GM12878 (cell line): ENCODE measurements around the gene ADAM30. TPM values are rescaled to one million over a fixed set of nuclear protein-coding genes. Genes with fewer than 3 reads are reported as not detected.

Experiments used
- ATAC-seq: fragments of 200-7000 bp; cut with Tn5 transposase; 3 replicates; pipeline ENCODE4 v1.9.1; 2020; ENCODE audit warnings: mild to moderate bottlenecking, moderate library complexity
- BruUV-seq: library from RNA; stranded (reverse); fragments of 400-500 nt; replicated peaks from 2 replicates; lab custom pipeline; 2021; lab: Mats Ljungman, UMichigan
- CTCF ChIA-PET: fragments of 300-600 bp; sonication (Branson Sonifier 250); formaldehyde crosslinking; extraction: SDS; loops from one replicate; lab custom pipeline; 2021; ENCODE audit warnings: inconsistent platforms; lab: Yijun Ruan, JAX
- POLR2A ChIA-PET: fragments of 350-600 bp; formaldehyde crosslinking; extraction: SDS; loops from one replicate; lab custom pipeline; 2021; ENCODE audit warnings: inconsistent platforms; lab: Charles Lee
- RAD21 ChIA-PET: fragments of 300-600 bp; sonication (Branson Sonifier 250); formaldehyde crosslinking; loops from one replicate; lab custom pipeline; 2023; ENCODE audit warnings: antibody characterized with exemption; ENCODE audit not compliant: unreplicated experiment; lab: Charles Lee
- SMC1A ChIA-PET: fragments of 300-600 bp; sonication (Branson Sonifier 250); formaldehyde crosslinking; loops from one replicate; lab custom pipeline; 2023; ENCODE audit not compliant: unreplicated experiment, uncharacterized antibody; lab: Charles Lee
- DNase-seq: peaks from one replicate; pipeline ENCODE4 v3.0.0-alpha.2; 2011; ENCODE audit warnings: low read depth, low spot score
- FAIRE-seq: peaks from 3 replicates; lab custom pipeline; 2011; peaks lifted over from hg19 to GRCh38; lab: Jason Lieb, UNC
- H2AFZ ChIP-seq: 2 replicates; pipeline ENCODE4 v1.6.0; 2011; ENCODE audit warnings: low read depth, low read length, control low read depth; ENCODE audit not compliant: control insufficient read depth
- H3K27ac ChIP-seq: 2 replicates; pipeline ENCODE4 v1.5.1; 2011; ENCODE audit warnings: control low read depth; ENCODE audit not compliant: control insufficient read depth, insufficient read depth
- H3K27me3 ChIP-seq, 2 experiments: replicated peaks in 1 of 2; 2 replicates each; pipeline versions ENCODE4 v1.6.0 to v1.6.1; 2011; ENCODE audit warnings: low read length in 1 of 2; ENCODE audit not compliant: control insufficient read depth in 2 of 2, insufficient read depth in 2 of 2
- H3K36me3 ChIP-seq, 2 experiments: 2 replicates each; pipeline ENCODE4 v1.5.1; 2011; ENCODE audit warnings: low read length in 1 of 2; ENCODE audit not compliant: control insufficient read depth in 2 of 2, insufficient read depth in 2 of 2
- H3K4me1 ChIP-seq: 2 replicates; pipeline ENCODE4 v1.6.1; 2011; ENCODE audit warnings: mild to moderate bottlenecking, low read length, moderate library complexity, mixed read lengths; ENCODE audit not compliant: control insufficient read depth, insufficient read depth
- H3K4me2 ChIP-seq: 2 replicates; pipeline ENCODE4 v1.6.0; 2011; ENCODE audit warnings: control low read depth; ENCODE audit not compliant: control insufficient read depth, insufficient read depth
- H3K4me3 ChIP-seq: fragments of 200-600 bp; sonication (generic); 2 replicates; pipeline ENCODE4 v1.5.1; 2016
- H3K79me2 ChIP-seq: 2 replicates; pipeline ENCODE4 v1.6.0; 2011; ENCODE audit warnings: low read length; ENCODE audit not compliant: control insufficient read depth, insufficient read depth
- H3K9ac ChIP-seq: 2 replicates; pipeline ENCODE4 v1.8.0; 2011; ENCODE audit warnings: low read length, control low read depth, mixed read lengths; ENCODE audit not compliant: control insufficient read depth, insufficient read depth
- H3K9me3 ChIP-seq: replicated peaks from 3 replicates; pipeline ENCODE4 v1.5.1; 2011; ENCODE audit warnings: mild to moderate bottlenecking, low read length; ENCODE audit not compliant: control insufficient read depth, insufficient read depth
- H4K20me1 ChIP-seq: 2 replicates; pipeline ENCODE4 v1.6.0; 2011; ENCODE audit not compliant: control insufficient read depth, insufficient read depth
- EP300 ChIP-seq, 2 experiments: fragments of 150-350 bp in 1 of 2; IDR thresholded peaks; 2 replicates each; pipeline ENCODE4 v1.6.1; 2011 to 2012; ENCODE audit warnings: low read depth in 2 of 2, low read length in 2 of 2, borderline replicate concordance in 1 of 2, improper control_type of control experiment in 1 of 2, inconsistent platforms in 1 of 2; ENCODE audit not compliant: control insufficient read depth in 1 of 2
- IRF4 ChIP-seq: IDR thresholded peaks from 2 replicates; pipeline ENCODE4 v1.6.1; 2011; ENCODE audit warnings: low read depth, low read length
- LARP7 ChIP-seq: fragments of 450-650 bp; IDR thresholded peaks from 2 replicates; pipeline ENCODE4 v1.6.1; 2017; ENCODE audit warnings: mild to moderate bottlenecking
- NFIC ChIP-seq: IDR thresholded peaks from 2 replicates; pipeline ENCODE4 v1.6.1; 2012; ENCODE audit warnings: low read depth, mild to moderate bottlenecking, inconsistent platforms, low read length, moderate library complexity
- RBBP5 ChIP-seq: fragments of 200-600 bp; sonication (generic); conservative IDR thresholded peaks from 2 replicates; pipeline ENCODE4 v1.6.1; 2016
- RFX5 ChIP-seq: IDR thresholded peaks from 2 replicates; pipeline ENCODE4 v1.6.1; 2011; ENCODE audit warnings: low read depth, low read length, improper control_type of control experiment
- STAT3 ChIP-seq: IDR thresholded peaks from 2 replicates; pipeline ENCODE4 v1.6.1; 2011; ENCODE audit warnings: low read depth, low read length, improper control_type of control experiment
- YY1 ChIP-seq: IDR thresholded peaks from 2 replicates; pipeline ENCODE4 v1.6.1; 2011; ENCODE audit warnings: low read depth, mild to moderate bottlenecking, low read length
- ZNF24 ChIP-seq: fragments of 450-650 bp; IDR thresholded peaks from 2 replicates; pipeline ENCODE4 v1.6.1; 2017; ENCODE audit warnings: antibody characterized with exemption, mild to moderate bottlenecking
- ZSCAN29 ChIP-seq: fragments of 450-650 bp; IDR thresholded peaks from 2 replicates; pipeline ENCODE4 v1.6.1; 2017; ENCODE audit warnings: mild to moderate bottlenecking, moderate library complexity
- in situ Hi-C: fragments of 300-500 bp; cut with MboI; formaldehyde crosslinking; loops from 9 replicates; pipeline ENCODE4 v1.14.3; 2018; ENCODE audit warnings: mixed read lengths
- intact Hi-C: fragments of 100-400 bp; cut with micrococcal nuclease; formaldehyde crosslinking; loops from one replicate; pipeline ENCODE4 v1.14.2; 2022; ENCODE audit not compliant: unreplicated experiment
- polyA plus RNA-seq, 11 experiments: library from polyadenylated mRNA; depleted of rRNA in 4 of 11; unstranded in 6 of 11; stranded (reverse) in 5 of 11; fragments of >200 nt; fragmentation: Nextera tagmentation in 4 of 11; fragmentation: Illumina TruSeq in 1 of 11; extraction: Ambion mirVana in 4 of 11; extraction: Trizol in 1 of 11; gene quantifications; 1 replicate in 1 of 11; 2 replicates in 10 of 11; pipeline versions ENCODE4 v1.2.1 to v1.2.3, GENCODE V29; 2011 to 2016; ENCODE audit warnings: inconsistent platforms in 2 of 11, missing spikeins in 2 of 11, low read depth in 1 of 11
- total RNA-seq, 4 experiments: library from RNA; depleted of rRNA in 3 of 4; stranded (reverse); fragments of >200 nt in 3 of 4; fragmentation: Illumina TruSeq in 1 of 4; extraction: Trizol in 1 of 4; gene quantifications; 2 replicates each; pipeline versions ENCODE4 v1.2.1 to v1.2.3, GENCODE V29; 2013 to 2021
- TF ChIP-seq, protein P1 (sequence below): IDR thresholded peaks from 2 replicates; pipeline ENCODE4 v1.6.1; 2012; ENCODE audit warnings: mild to moderate bottlenecking, low read depth, low read length
- TF ChIP-seq, protein P2 (sequence below): IDR thresholded peaks from 2 replicates; pipeline ENCODE4 v1.6.1; 2012; ENCODE audit warnings: low read length, inconsistent platforms
- TF ChIP-seq, protein P3 (sequence below): IDR thresholded peaks from 2 replicates; pipeline ENCODE4 v1.6.1; 2012; ENCODE audit warnings: low read depth, low read length, improper control_type of control experiment
- TF ChIP-seq, protein P4 (sequence below): fragments of 450-650 bp; IDR thresholded peaks from 2 replicates; pipeline ENCODE4 v1.6.1; 2016; ENCODE audit warnings: mild to moderate bottlenecking
- TF ChIP-seq, protein P5 (sequence below): fragments of 450-650 bp; formaldehyde crosslinking; IDR thresholded peaks from 2 replicates; pipeline ENCODE4 v1.4.0; 2022; ENCODE audit warnings: mild to moderate bottlenecking, moderate library complexity

ADAM30 gene
- total and polyA plus RNA-seq, 10 of the 15 experiments (the other 5 are each of a cell fraction or from before 2014, with no cell fraction given), result not detected

DNA sequence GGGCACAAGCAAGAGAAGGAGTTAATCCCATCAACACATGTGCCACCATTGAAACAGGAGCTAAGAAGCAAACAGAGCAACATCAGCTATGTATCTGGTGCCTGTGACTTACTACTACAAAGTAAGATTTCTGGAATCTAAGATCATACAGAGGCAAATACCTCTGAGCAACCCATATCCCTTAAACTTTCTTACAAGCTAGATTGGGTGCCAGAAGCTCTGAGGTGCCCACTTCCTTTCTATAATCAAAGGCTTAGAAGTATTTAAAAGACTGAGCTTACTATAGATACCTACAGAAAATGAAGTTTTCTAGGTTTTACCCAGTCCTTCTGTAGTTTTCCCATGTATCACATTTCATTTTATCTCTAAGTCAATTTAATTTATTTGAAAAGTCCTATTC lies 44.4 kb upstream of the ADAM30 start:
- ChIA-PET CTCF (interaction anchor here (0.9 to 2.2 kb wide), 2 partner anchors 8 to 9 kb away, joined by 3 to 8 read pairs; no protein-coding TSS in a partner anchor), RAD21 (no interaction called here), SMC1A (interaction anchor here (1.2 kb wide), 1 partner anchor 12 kb away, joined by 3 read pairs; no protein-coding TSS in a partner anchor), POLR2A (no interaction called here)
- Histone ChIP-seq H3K4me3 (no peak overlapping the region), H3K4me1 (no peaks in the 10 kb centered on the region), H3K4me2 (no peak overlapping the region), H3K9ac (no peak overlapping the region), H3K36me3 (no peaks in the 10 kb centered on the region), H2AFZ (no peak overlapping the region), H4K20me1 (no peaks in the 10 kb centered on the region), H3K79me2 (no peaks in the 10 kb centered on the region), H3K27ac (no peak overlapping the region), H3K27me3 (no peaks in the 10 kb centered on the region; a peak in 1 of 4 replicates), H3K9me3 (no peaks in the 10 kb centered on the region)
- intact Hi-C loops, result no loop called here
- TF ChIP-seq, protein P1, sequence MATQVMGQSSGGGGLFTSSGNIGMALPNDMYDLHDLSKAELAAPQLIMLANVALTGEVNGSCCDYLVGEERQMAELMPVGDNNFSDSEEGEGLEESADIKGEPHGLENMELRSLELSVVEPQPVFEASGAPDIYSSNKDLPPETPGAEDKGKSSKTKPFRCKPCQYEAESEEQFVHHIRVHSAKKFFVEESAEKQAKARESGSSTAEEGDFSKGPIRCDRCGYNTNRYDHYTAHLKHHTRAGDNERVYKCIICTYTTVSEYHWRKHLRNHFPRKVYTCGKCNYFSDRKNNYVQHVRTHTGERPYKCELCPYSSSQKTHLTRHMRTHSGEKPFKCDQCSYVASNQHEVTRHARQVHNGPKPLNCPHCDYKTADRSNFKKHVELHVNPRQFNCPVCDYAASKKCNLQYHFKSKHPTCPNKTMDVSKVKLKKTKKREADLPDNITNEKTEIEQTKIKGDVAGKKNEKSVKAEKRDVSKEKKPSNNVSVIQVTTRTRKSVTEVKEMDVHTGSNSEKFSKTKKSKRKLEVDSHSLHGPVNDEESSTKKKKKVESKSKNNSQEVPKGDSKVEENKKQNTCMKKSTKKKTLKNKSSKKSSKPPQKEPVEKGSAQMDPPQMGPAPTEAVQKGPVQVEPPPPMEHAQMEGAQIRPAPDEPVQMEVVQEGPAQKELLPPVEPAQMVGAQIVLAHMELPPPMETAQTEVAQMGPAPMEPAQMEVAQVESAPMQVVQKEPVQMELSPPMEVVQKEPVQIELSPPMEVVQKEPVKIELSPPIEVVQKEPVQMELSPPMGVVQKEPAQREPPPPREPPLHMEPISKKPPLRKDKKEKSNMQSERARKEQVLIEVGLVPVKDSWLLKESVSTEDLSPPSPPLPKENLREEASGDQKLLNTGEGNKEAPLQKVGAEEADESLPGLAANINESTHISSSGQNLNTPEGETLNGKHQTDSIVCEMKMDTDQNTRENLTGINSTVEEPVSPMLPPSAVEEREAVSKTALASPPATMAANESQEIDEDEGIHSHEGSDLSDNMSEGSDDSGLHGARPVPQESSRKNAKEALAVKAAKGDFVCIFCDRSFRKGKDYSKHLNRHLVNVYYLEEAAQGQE, result no peak
- TF ChIP-seq YY1 (no peak), ZNF24 (no peak), NFIC (no peak), IRF4 (no peak), EP300 (IDR thresholded peaks at IDR 0.05; ENCODE audit: borderline replicate concordance in 1 of 2, control insufficient read depth in 1 of 2, low read depth in 2 of 2, low read length in 2 of 2) (no peak), STAT3 (no peak), RFX5 (no peak), LARP7 (no peak), RBBP5 (no peak), ZSCAN29 (no peak)
- TF ChIP-seq, protein P2, sequence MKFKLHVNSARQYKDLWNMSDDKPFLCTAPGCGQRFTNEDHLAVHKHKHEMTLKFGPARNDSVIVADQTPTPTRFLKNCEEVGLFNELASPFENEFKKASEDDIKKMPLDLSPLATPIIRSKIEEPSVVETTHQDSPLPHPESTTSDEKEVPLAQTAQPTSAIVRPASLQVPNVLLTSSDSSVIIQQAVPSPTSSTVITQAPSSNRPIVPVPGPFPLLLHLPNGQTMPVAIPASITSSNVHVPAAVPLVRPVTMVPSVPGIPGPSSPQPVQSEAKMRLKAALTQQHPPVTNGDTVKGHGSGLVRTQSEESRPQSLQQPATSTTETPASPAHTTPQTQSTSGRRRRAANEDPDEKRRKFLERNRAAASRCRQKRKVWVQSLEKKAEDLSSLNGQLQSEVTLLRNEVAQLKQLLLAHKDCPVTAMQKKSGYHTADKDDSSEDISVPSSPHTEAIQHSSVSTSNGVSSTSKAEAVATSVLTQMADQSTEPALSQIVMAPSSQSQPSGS, result no peak
- TF ChIP-seq, protein P3, sequence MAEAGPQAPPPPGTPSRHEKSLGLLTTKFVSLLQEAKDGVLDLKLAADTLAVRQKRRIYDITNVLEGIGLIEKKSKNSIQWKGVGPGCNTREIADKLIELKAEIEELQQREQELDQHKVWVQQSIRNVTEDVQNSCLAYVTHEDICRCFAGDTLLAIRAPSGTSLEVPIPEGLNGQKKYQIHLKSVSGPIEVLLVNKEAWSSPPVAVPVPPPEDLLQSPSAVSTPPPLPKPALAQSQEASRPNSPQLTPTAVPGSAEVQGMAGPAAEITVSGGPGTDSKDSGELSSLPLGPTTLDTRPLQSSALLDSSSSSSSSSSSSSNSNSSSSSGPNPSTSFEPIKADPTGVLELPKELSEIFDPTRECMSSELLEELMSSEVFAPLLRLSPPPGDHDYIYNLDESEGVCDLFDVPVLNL, result no peak
- TF ChIP-seq, protein P4, sequence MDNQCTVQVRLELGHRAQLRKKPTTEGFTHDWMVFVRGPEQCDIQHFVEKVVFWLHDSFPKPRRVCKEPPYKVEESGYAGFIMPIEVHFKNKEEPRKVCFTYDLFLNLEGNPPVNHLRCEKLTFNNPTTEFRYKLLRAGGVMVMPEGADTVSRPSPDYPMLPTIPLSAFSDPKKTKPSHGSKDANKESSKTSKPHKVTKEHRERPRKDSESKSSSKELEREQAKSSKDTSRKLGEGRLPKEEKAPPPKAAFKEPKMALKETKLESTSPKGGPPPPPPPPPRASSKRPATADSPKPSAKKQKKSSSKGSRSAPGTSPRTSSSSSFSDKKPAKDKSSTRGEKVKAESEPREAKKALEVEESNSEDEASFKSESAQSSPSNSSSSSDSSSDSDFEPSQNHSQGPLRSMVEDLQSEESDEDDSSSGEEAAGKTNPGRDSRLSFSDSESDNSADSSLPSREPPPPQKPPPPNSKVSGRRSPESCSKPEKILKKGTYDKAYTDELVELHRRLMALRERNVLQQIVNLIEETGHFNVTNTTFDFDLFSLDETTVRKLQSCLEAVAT, result no peak
- TF ChIP-seq, protein P5, sequence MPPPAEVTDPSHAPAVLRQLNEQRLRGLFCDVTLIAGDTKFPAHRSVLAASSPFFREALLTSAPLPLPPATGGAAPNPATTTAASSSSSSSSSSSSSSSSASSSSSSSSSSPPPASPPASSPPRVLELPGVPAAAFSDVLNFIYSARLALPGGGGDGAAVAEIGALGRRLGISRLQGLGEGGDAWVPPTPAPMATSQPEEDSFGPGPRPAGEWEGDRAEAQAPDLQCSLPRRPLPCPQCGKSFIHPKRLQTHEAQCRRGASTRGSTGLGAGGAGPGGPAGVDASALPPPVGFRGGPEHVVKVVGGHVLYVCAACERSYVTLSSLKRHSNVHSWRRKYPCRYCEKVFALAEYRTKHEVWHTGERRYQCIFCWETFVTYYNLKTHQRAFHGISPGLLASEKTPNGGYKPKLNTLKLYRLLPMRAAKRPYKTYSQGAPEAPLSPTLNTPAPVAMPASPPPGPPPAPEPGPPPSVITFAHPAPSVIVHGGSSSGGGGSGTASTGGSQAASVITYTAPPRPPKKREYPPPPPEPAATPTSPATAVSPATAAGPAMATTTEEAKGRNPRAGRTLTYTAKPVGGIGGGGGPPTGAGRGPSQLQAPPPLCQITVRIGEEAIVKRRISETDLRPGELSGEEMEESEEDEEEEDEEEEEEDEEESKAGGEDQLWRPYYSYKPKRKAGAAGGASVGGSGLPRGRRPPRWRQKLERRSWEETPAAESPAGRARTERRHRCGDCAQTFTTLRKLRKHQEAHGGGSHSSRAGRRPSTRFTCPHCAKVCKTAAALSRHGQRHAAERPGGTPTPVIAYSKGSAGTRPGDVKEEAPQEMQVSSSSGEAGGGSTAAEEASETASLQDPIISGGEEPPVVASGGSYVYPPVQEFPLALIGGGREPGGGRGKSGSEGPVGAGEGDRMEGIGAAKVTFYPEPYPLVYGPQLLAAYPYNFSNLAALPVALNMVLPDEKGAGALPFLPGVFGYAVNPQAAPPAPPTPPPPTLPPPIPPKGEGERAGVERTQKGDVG (CRISPR knock-in tag), result no peak
- DNase-seq (no peak), FAIRE-seq (no peak), ATAC-seq (no peak)
- in situ Hi-C loops, result no loop called here
- no TSS peak for BruUV-seq
